ENCODE results near the gene PVR.

Gene PVR

DNA sequence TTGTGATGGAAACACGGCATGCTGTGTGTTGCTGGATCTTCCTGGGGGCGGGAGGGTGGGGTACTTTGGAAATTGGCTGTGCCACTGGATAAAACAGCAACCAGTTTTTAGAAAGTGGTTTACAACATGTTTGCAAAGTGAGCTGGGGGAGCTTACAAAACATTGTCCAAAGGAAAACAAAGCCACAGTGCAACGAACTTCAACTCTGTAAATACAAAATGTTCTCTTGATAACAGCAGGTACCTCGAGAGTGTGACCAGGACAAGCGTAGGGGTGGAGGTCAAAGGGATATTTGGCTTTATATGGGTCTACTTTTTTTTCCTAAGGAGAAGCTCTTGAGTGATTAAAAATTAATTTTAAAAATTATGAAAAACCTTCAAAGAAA lies 27.9 kb upstream of the PVR start:
- ChIA-PET POLR2A (no interaction called here), CTCF (interaction anchor here (0.6 kb wide), 1 partner anchor 474 kb away, joined by 3 read pairs; no protein-coding TSS in a partner anchor)
- Histone ChIP-seq H3K4me3 (ENCODE audit: low read depth, low read length) (no peak overlapping the region), H3K27ac (ENCODE audit: extremely low read depth, low read depth, low read length) (no peak overlapping the region), H3K36me3 (ENCODE audit: control insufficient read depth in 2 of 2, insufficient read depth in 1 of 2, low read length in 2 of 2) (no peaks in the 10 kb centered on the region), H3K4me1 (ENCODE audit: control insufficient read depth, insufficient read depth, low read length) (no peaks in the 10 kb centered on the region), H3K9me3 (ENCODE audit: control insufficient read depth, insufficient read depth, low read depth, low read length) (no peaks in the 10 kb centered on the region)
- TF ChIP-seq TRIM28 (IDR thresholded peaks at IDR 0.05; ENCODE audit: borderline replicate concordance, low read length): no peak
- TF ChIP-seq ZFHX2 (tag by site-specific recombination; conservative IDR thresholded peaks at IDR 0.05): no peak
- TF ChIP-seq, protein P1, sequence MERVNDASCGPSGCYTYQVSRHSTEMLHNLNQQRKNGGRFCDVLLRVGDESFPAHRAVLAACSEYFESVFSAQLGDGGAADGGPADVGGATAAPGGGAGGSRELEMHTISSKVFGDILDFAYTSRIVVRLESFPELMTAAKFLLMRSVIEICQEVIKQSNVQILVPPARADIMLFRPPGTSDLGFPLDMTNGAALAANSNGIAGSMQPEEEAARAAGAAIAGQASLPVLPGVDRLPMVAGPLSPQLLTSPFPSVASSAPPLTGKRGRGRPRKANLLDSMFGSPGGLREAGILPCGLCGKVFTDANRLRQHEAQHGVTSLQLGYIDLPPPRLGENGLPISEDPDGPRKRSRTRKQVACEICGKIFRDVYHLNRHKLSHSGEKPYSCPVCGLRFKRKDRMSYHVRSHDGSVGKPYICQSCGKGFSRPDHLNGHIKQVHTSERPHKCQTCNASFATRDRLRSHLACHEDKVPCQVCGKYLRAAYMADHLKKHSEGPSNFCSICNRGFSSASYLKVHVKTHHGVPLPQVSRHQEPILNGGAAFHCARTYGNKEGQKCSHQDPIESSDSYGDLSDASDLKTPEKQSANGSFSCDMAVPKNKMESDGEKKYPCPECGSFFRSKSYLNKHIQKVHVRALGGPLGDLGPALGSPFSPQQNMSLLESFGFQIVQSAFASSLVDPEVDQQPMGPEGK (tag by site-specific recombination; IDR thresholded peaks at IDR 0.05): no peak
- TF ChIP-seq SP7 (tag by site-specific recombination; IDR thresholded peaks at IDR 0.05): no peak
- TF ChIP-seq ZNF16 (tag by site-specific recombination; IDR thresholded peaks at IDR 0.05; ENCODE audit: low read depth): no peak
- no peak for TF ChIP-seq PRDM6 (tag by site-specific recombination; IDR thresholded peaks at IDR 0.05)
- TF ChIP-seq SCRT2 (tag by site-specific recombination; IDR thresholded peaks at IDR 0.05): no peak
- no peak for TF ChIP-seq ZNF629 (tag by site-specific recombination; IDR thresholded peaks at IDR 0.05)
- TF ChIP-seq ZNF23 (tag by site-specific recombination; IDR thresholded peaks at IDR 0.05; ENCODE audit: borderline replicate concordance): no peak
- no peak for TF ChIP-seq OSR2 (tag by site-specific recombination; IDR thresholded peaks at IDR 0.05)
- TF ChIP-seq ZNF121 (tag by site-specific recombination; IDR thresholded peaks at IDR 0.05): no peak

- POLR2A ChIA-PET: interaction anchor here (0.6 kb wide), 1 partner anchor 1297 kb away, joined by 4 read pairs; no protein-coding TSS in a partner anchor
- TF ChIP-seq REST (tag by site-specific recombination; IDR thresholded peaks at IDR 0.05) (no peak), ZNF214 (tag by site-specific recombination; IDR thresholded peaks at IDR 0.05; ENCODE audit: borderline replicate concordance) (no peak), ZNF426 (tag by site-specific recombination; IDR thresholded peaks at IDR 0.05) (no peak), KLF17 (tag by site-specific recombination; IDR thresholded peaks at IDR 0.05) (no peak), ZNF670 (tag by site-specific recombination; IDR thresholded peaks at IDR 0.05; ENCODE audit: low read depth) (no peak), ZNF514 (tag by site-specific recombination; IDR thresholded peaks at IDR 0.05) (no peak)
- TF ChIP-seq, protein P2, sequence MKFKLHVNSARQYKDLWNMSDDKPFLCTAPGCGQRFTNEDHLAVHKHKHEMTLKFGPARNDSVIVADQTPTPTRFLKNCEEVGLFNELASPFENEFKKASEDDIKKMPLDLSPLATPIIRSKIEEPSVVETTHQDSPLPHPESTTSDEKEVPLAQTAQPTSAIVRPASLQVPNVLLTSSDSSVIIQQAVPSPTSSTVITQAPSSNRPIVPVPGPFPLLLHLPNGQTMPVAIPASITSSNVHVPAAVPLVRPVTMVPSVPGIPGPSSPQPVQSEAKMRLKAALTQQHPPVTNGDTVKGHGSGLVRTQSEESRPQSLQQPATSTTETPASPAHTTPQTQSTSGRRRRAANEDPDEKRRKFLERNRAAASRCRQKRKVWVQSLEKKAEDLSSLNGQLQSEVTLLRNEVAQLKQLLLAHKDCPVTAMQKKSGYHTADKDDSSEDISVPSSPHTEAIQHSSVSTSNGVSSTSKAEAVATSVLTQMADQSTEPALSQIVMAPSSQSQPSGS (tag by site-specific recombination; IDR thresholded peaks at IDR 0.05; ENCODE audit: low read depth): peak; percentile 5; the same call in 1 of the 2 replicates
- CTCF ChIA-PET: interaction anchor here (1.2 to 2.4 kb wide), 4 partner anchors 11 to 46 kb away, joined by 3 to 8 read pairs (median 4); no protein-coding TSS in a partner anchor
- Histone ChIP-seq H3K27ac (ENCODE audit: extremely low read depth, low read depth, low read length) (no peak overlapping the region), H3K9me3 (ENCODE audit: control insufficient read depth, insufficient read depth, low read depth, low read length) (no peaks in the 10 kb centered on the region), H3K4me3 (ENCODE audit: low read depth, low read length) (no peak overlapping the region), H3K4me1 (ENCODE audit: control insufficient read depth, insufficient read depth, low read length) (no peaks in the 10 kb centered on the region), H3K36me3 (ENCODE audit: control insufficient read depth in 2 of 2, insufficient read depth in 1 of 2, low read length in 2 of 2) (no peaks in the 10 kb centered on the region)
These were observed 26.4 kb upstream of the PVR start for GRCh38 chr19:44617110-44617880.

Measured in HEK293 (cell line).